Astrocyte (in vitro differentiated cells and primary cell): ENCODE data around the gene SEMA4D. TPM values are rescaled to one million over a fixed set of nuclear protein-coding genes. Genes with fewer than 3 reads are reported as not detected.

Source experiments
- DNase-seq: peaks from one replicate; pipeline ENCODE4 v3.0.0-alpha.2; 2010; ENCODE audit warnings: low read depth
- FAIRE-seq: peaks from 2 replicates; lab custom pipeline; 2011; peaks lifted over from hg19 to GRCh38; lab: Jason Lieb, UNC
- H2AFZ ChIP-seq: 2 replicates; pipeline ENCODE4 v1.6.0; 2012; ENCODE audit warnings: low read depth, low read length, inconsistent platforms
- H3K27ac ChIP-seq: 2 replicates; pipeline ENCODE4 v1.5.1; 2011; ENCODE audit warnings: low read depth, low read length, inconsistent platforms
- H3K27me3 ChIP-seq: 2 replicates; pipeline ENCODE4 v1.6.0; 2011; ENCODE audit warnings: low read length, inconsistent platforms; ENCODE audit not compliant: insufficient read depth
- H3K36me3 ChIP-seq: 2 replicates; pipeline ENCODE4 v1.5.1; 2011; ENCODE audit warnings: low read length, inconsistent platforms; ENCODE audit not compliant: insufficient read depth
- H3K4me1 ChIP-seq: 2 replicates; pipeline ENCODE4 v1.5.1; 2011; ENCODE audit warnings: low read length, inconsistent platforms; ENCODE audit not compliant: insufficient read depth
- H3K4me2 ChIP-seq: 2 replicates; pipeline ENCODE4 v1.6.0; 2012; ENCODE audit warnings: low read length, inconsistent platforms
- H3K4me3 ChIP-seq: 2 replicates; pipeline ENCODE4 v1.5.1; 2011; ENCODE audit warnings: low read depth, mild to moderate bottlenecking, low read length, inconsistent platforms; ENCODE audit not compliant: insufficient read depth
- H3K79me2 ChIP-seq: 2 replicates; pipeline ENCODE4 v1.6.0; 2012; ENCODE audit warnings: mild to moderate bottlenecking, low read length, inconsistent platforms; ENCODE audit not compliant: insufficient read depth
- H3K9ac ChIP-seq: 2 replicates; pipeline ENCODE4 v1.6.0; 2012; ENCODE audit warnings: mild to moderate bottlenecking, low read length, inconsistent platforms
- H3K9me3 ChIP-seq: 2 replicates; pipeline ENCODE4 v1.5.1; 2012; ENCODE audit warnings: low read depth, mild to moderate bottlenecking, low read length, inconsistent platforms; ENCODE audit not compliant: insufficient read depth
- H4K20me1 ChIP-seq: 2 replicates; pipeline ENCODE4 v1.6.0; 2012; ENCODE audit warnings: low read length, inconsistent platforms; ENCODE audit not compliant: insufficient read depth
- H3K27ac Mint-ChIP-seq: one replicate; pipeline ENCODE4 v1.8.0; 2021; ENCODE audit warnings: mild to moderate bottlenecking, mixed read lengths; ENCODE audit not compliant: unreplicated experiment
- H3K27me3 Mint-ChIP-seq: one replicate; pipeline ENCODE4 v1.8.0; 2021; ENCODE audit warnings: low read depth, mixed read lengths; ENCODE audit not compliant: unreplicated experiment
- H3K36me3 Mint-ChIP-seq: one replicate; pipeline ENCODE4 v1.8.0; 2021; ENCODE audit warnings: low read depth, mixed read lengths; ENCODE audit not compliant: unreplicated experiment
- H3K4me1 Mint-ChIP-seq: one replicate; pipeline ENCODE4 v1.8.0; 2021; ENCODE audit warnings: low read depth, mixed read lengths; ENCODE audit not compliant: unreplicated experiment
- H3K4me3 Mint-ChIP-seq: one replicate; pipeline ENCODE4 v1.8.0; 2021; ENCODE audit warnings: mild to moderate bottlenecking, moderate library complexity, mixed read lengths; ENCODE audit not compliant: unreplicated experiment
- H3K9me3 Mint-ChIP-seq: one replicate; pipeline ENCODE4 v1.8.0; 2021; ENCODE audit warnings: mild to moderate bottlenecking, mixed read lengths; ENCODE audit not compliant: unreplicated experiment
- EZH2 ChIP-seq: IDR thresholded peaks from 2 replicates; pipeline ENCODE4 v1.6.1; 2012; ENCODE audit warnings: mild to moderate bottlenecking, low read length, inconsistent platforms; ENCODE audit not compliant: insufficient read depth
- total RNA-seq: library from RNA; stranded (reverse); gene quantifications from 2 replicates; pipeline ENCODE4 v1.2.1, GENCODE V29; 2021
- TF ChIP-seq, protein P1 (sequence below): IDR thresholded peaks from 2 replicates; pipeline ENCODE4 v1.5.1; 2011; ENCODE audit warnings: low read depth, mild to moderate bottlenecking, inconsistent platforms, low read length, moderate library complexity; ENCODE audit not compliant: insufficient read depth

SEMA4D gene
- total RNA-seq, 1 donor from 2014 or later: 6.2 TPM

GRCh38 chr9:89353989-89354388, 143.9 kb downstream of the SEMA4D start:
- no peak for DNase-seq
- no peak overlapping the region for H3K27ac Mint-ChIP-seq
- no peak overlapping the region for H3K4me2 ChIP-seq
- H3K9me3 Mint-ChIP-seq: no peaks in the 10 kb centered on the region
- no peaks in the 10 kb centered on the region for H3K27me3 ChIP-seq
- H4K20me1 ChIP-seq: peaks cover 44% of the 10 kb centered on the region
- peaks cover 58% of the 10 kb centered on the region for H3K36me3 ChIP-seq
- no peaks in the 10 kb centered on the region for H3K9me3 ChIP-seq
- no peak overlapping the region for H3K9ac ChIP-seq
- no peak overlapping the region for H3K4me3 ChIP-seq
- no peak overlapping the region for H2AFZ ChIP-seq
- H3K4me1 ChIP-seq: no peaks in the 10 kb centered on the region
- TF ChIP-seq, protein P1, sequence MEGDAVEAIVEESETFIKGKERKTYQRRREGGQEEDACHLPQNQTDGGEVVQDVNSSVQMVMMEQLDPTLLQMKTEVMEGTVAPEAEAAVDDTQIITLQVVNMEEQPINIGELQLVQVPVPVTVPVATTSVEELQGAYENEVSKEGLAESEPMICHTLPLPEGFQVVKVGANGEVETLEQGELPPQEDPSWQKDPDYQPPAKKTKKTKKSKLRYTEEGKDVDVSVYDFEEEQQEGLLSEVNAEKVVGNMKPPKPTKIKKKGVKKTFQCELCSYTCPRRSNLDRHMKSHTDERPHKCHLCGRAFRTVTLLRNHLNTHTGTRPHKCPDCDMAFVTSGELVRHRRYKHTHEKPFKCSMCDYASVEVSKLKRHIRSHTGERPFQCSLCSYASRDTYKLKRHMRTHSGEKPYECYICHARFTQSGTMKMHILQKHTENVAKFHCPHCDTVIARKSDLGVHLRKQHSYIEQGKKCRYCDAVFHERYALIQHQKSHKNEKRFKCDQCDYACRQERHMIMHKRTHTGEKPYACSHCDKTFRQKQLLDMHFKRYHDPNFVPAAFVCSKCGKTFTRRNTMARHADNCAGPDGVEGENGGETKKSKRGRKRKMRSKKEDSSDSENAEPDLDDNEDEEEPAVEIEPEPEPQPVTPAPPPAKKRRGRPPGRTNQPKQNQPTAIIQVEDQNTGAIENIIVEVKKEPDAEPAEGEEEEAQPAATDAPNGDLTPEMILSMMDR: no peak
- no peak for TF ChIP-seq EZH2
- H3K27me3 Mint-ChIP-seq: no peaks in the 10 kb centered on the region
- FAIRE-seq: no peak
- no peak overlapping the region for H3K27ac ChIP-seq
- H3K36me3 Mint-ChIP-seq: peaks cover 33% of the 10 kb centered on the region
- no peaks in the 10 kb centered on the region for H3K4me1 Mint-ChIP-seq
- H3K79me2 ChIP-seq: peaks cover 3% of the 10 kb centered on the region
- H3K4me3 Mint-ChIP-seq: no peak overlapping the region

GRCh38 chr9:89352874-89353649, 144.9 kb downstream of the SEMA4D start:
- no peak for DNase-seq
- peaks cover 54% of the 10 kb centered on the region for H3K36me3 ChIP-seq

More at GRCh38 chr9:89352874-89353649, 144.9 kb downstream of the SEMA4D start:
- FAIRE-seq: no peak
- Histone ChIP-seq H4K20me1 (peaks cover 37% of the 10 kb centered on the region), H3K9me3 (no peaks in the 10 kb centered on the region), H3K9ac (no peak overlapping the region), H3K4me3 (no peak overlapping the region), H2AFZ (no peak overlapping the region), H3K27me3 (no peaks in the 10 kb centered on the region), H3K79me2 (peaks cover 3% of the 10 kb centered on the region), H3K4me2 (no peak overlapping the region), H3K4me1 (no peaks in the 10 kb centered on the region), H3K27ac (no peak overlapping the region)
- Mint-ChIP-seq H3K4me3 (no peak overlapping the region), H3K9me3 (no peaks in the 10 kb centered on the region), H3K27ac (no peak overlapping the region), H3K4me1 (no peaks in the 10 kb centered on the region), H3K27me3 (no peaks in the 10 kb centered on the region), H3K36me3 (peaks cover 35% of the 10 kb centered on the region)
- no peak for TF ChIP-seq EZH2
- TF ChIP-seq, protein P1: no peak
